Sigmoid colon (tissue), 7 donors: ENCODE data around the gene CRACR2B. TPM values are rescaled to one million over a fixed set of nuclear protein-coding genes. Genes with fewer than 3 reads are reported as not detected.

Experiments
- DNase-seq: peaks from one replicate; pipeline ENCODE4 v3.0.0-alpha.2; 2019
- H3K27ac ChIP-seq, 4 donors: fragments of 200-600 bp; sonication (generic); one replicate each; pipeline ENCODE4 v1.5.1; 2016 to 2019; ENCODE audit warnings: mild to moderate bottlenecking in 1 of 4
- H3K27me3 ChIP-seq, 3 donors: fragments of 200-600 bp; sonication (generic); one replicate each; pipeline ENCODE4 v1.5.1; 2019; ENCODE audit warnings: mild to moderate bottlenecking in 1 of 3
- H3K36me3 ChIP-seq, 4 donors: fragments of 200-600 bp; sonication (generic); one replicate each; pipeline ENCODE4 v1.5.1; 2016 to 2019
- H3K4me1 ChIP-seq, 4 donors: fragments of 200-600 bp; sonication (generic); one replicate each; pipeline ENCODE4 v1.5.1; 2017 to 2019
- H3K4me3 ChIP-seq, 4 donors: fragments of 200-600 bp; sonication (generic); one replicate each; pipeline ENCODE4 v1.5.1; 2017 to 2019; ENCODE audit warnings: mild to moderate bottlenecking in 2 of 4, moderate library complexity in 1 of 4
- H3K9me3 ChIP-seq, 4 donors: fragments of 200-600 bp in 3 of 4; sonication (generic) in 3 of 4; one replicate each; pipeline versions ENCODE4 v1.5.1 to v1.6.1; 2013 to 2019
- CTCF ChIP-seq, 4 experiments: fragments of 450-650 bp in 3 of 4; fragments of 200-600 bp in 1 of 4; IDR thresholded peaks; one replicate each; pipeline ENCODE4 v1.5.1; 2016 to 2019; ENCODE audit warnings: antibody characterized with exemption in 4 of 4, mild to moderate bottlenecking in 3 of 4, moderate library complexity in 2 of 4
- EP300 ChIP-seq, 4 donors: sonication (generic); formaldehyde crosslinking; IDR thresholded peaks; one replicate each; pipeline ENCODE4 v1.6.1; 2017; ENCODE audit warnings: antibody characterized with exemption in 4 of 4
- POLR2A ChIP-seq, 2 donors: fragments of 450-650 bp; IDR thresholded peaks; one replicate each; pipeline ENCODE4 v1.6.1; 2016; ENCODE audit warnings: antibody characterized with exemption in 2 of 2, mild to moderate bottlenecking in 2 of 2, moderate library complexity in 2 of 2
- POLR2AphosphoS5 ChIP-seq, 4 donors: sonication (generic); formaldehyde crosslinking; IDR thresholded peaks; one replicate each; pipeline ENCODE4 v1.6.1; 2017; ENCODE audit warnings: antibody characterized with exemption in 4 of 4
- WGBS, 2 donors: extraction: QIAGEN DNeasy Blood & Tissue Kit; methylation state at CpG; one replicate each; pipeline ENCODE4 v1.1.7; 2013; 5-methylcytosine and 5-hydroxymethylcytosine counted together
- intact Hi-C: fragments of 100-400 bp; cut with DNase I; formaldehyde crosslinking; loops from one replicate; pipeline ENCODE4 v1.15.1; 2023
- polyA plus RNA-seq, 3 donors: library from polyadenylated mRNA; stranded (reverse); fragments of 200-250 nt; gene quantifications; one replicate each; pipeline ENCODE4 v1.2.3, GENCODE V29; 2013
- total RNA-seq, 4 donors: library from RNA; depleted of rRNA; stranded (reverse); fragments of >200 nt; gene quantifications; one replicate each; pipeline ENCODE4 v1.1.0, GENCODE V29; 2016
- donor health status: healthy with polysubstance abuse.
- donor health status: Bipolar disorder and iron deficiency.
- donor health status: healthy.

The CRACR2B gene
- total and polyA plus RNA-seq, 7 donors: 1.5 to 149 (median 9.5) TPM

GRCh38 chr11:801097-801780 lies 26.5 kb upstream of the CRACR2B start:
- Histone ChIP-seq H3K9me3 (no peaks in the 10 kb centered on the region), H3K4me1 (peaks cover 0 to 43% (median 34%) of the 10 kb centered on the region in 4 donors), H3K36me3 (peaks cover 0 to 38% (median 3%) of the 10 kb centered on the region in 4 donors), H3K4me3 (no peak overlapping the region), H3K27me3 (no peaks in the 10 kb centered on the region), H3K27ac (no peak overlapping the region)
- intact Hi-C loops: no loop called here
- no peak for TF ChIP-seq POLR2A (IDR thresholded peaks at IDR 0.05)
- no peak for TF ChIP-seq EP300 (IDR thresholded peaks at IDR 0.05)
- no peak for TF ChIP-seq POLR2AphosphoS5 (IDR thresholded peaks at IDR 0.05)
- no peak for TF ChIP-seq CTCF (IDR thresholded peaks at IDR 0.05)
- WGBS, 2 donors: 89 to 95% methylated on average over 20 of the region's 20 CpGs
- DNase-seq: no peak

- Histone ChIP-seq H3K4me1 (peaks cover 0 to 35% (median 25%) of the 10 kb centered on the region in 4 donors), H3K36me3 (peaks cover 0 to 38% (median 3%) of the 10 kb centered on the region in 4 donors), H3K4me3 (no peak overlapping the region), H3K27me3 (no peaks in the 10 kb centered on the region), H3K27ac (no peak overlapping the region), H3K9me3 (no peaks in the 10 kb centered on the region)
- intact Hi-C loops: no loop called here
- TF ChIP-seq POLR2AphosphoS5 (IDR thresholded peaks at IDR 0.05): no peak
- no peak for TF ChIP-seq POLR2A (IDR thresholded peaks at IDR 0.05)
- no peak for TF ChIP-seq CTCF (IDR thresholded peaks at IDR 0.05)
- TF ChIP-seq EP300 (IDR thresholded peaks at IDR 0.05): no peak
- WGBS, 2 donors: 96 to 97% methylated on average over 21 of the region's 21 CpGs
- no peak for DNase-seq
These were observed 25.6 kb upstream of the CRACR2B start for GRCh38 chr11:802018-802617.

- Histone ChIP-seq H3K9me3 (no peaks in the 10 kb centered on the region), H3K27ac (no peak overlapping the region), H3K4me1 (peaks cover 0 to 30% (median 24%) of the 10 kb centered on the region in 4 donors), H3K4me3 (no peak overlapping the region), H3K27me3 (no peaks in the 10 kb centered on the region), H3K36me3 (peaks cover 0 to 38% (median 3%) of the 10 kb centered on the region in 4 donors)
- intact Hi-C loops: no loop called here
- TF ChIP-seq POLR2A (IDR thresholded peaks at IDR 0.05): no peak
- no peak for TF ChIP-seq POLR2AphosphoS5 (IDR thresholded peaks at IDR 0.05)
- TF ChIP-seq EP300 (IDR thresholded peaks at IDR 0.05): no peak
- TF ChIP-seq CTCF (IDR thresholded peaks at IDR 0.05): no peak
- 88 to 94% methylated on average over 28 of the region's 28 CpGs for WGBS, 2 donors
- DNase-seq: no peak
These were observed 24.8 kb upstream of the CRACR2B start for GRCh38 chr11:802693-803466.

- intact Hi-C loops: no loop called here
- no peak for DNase-seq
- TF ChIP-seq POLR2AphosphoS5 (IDR thresholded peaks at IDR 0.05) (no peak), POLR2A (IDR thresholded peaks at IDR 0.05) (no peak), EP300 (IDR thresholded peaks at IDR 0.05) (no peak)
- Histone ChIP-seq H3K4me3 (no peak overlapping the region), H3K4me1 (peaks cover 0 to 30% (median 26%) of the 10 kb centered on the region in 4 donors), H3K36me3 (peaks cover 0 to 38% (median 3%) of the 10 kb centered on the region in 4 donors), H3K27me3 (no peaks in the 10 kb centered on the region), H3K27ac (no peak overlapping the region), H3K9me3 (no peaks in the 10 kb centered on the region)
- WGBS, 2 donors: 90 to 91% methylated on average over 8 of the region's 8 CpGs
These were observed 24.3 kb upstream of the CRACR2B start for GRCh38 chr11:803467-803742.
